ENCODE results near the gene GZMM.

Gene GZMM

GRCh38 chr19:512547-513365 lies 31.1 kb upstream of the GZMM start:
- DNase-seq, result no peak

GRCh38 chr19:513368-514165 lies 30.3 kb upstream of the GZMM start:
- DNase-seq, result no peak

DNA sequence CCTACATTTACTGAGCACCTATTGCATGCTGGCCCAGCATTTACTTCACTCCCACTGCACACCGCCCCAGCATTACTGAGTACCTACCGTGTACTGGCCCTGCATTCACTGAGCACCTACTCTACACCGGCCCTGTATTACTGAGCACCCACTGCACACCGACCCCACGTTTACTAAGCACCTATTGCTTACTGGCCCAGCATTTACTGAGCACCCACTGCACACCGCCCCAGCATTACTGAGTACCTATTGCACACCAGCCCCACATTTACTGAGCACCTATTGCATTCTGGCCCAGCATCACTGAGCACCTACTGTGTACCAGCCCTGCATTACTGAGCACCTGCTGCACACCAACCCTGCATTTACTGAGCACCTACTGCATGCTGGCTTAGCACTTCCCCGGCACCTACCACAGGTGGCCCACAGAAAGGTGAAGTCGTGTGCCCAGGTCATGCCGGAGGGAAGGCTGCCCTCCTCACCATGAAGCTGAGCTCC lies 29.6 kb upstream of the GZMM start:
- DNase-seq, result no peak

DNA sequence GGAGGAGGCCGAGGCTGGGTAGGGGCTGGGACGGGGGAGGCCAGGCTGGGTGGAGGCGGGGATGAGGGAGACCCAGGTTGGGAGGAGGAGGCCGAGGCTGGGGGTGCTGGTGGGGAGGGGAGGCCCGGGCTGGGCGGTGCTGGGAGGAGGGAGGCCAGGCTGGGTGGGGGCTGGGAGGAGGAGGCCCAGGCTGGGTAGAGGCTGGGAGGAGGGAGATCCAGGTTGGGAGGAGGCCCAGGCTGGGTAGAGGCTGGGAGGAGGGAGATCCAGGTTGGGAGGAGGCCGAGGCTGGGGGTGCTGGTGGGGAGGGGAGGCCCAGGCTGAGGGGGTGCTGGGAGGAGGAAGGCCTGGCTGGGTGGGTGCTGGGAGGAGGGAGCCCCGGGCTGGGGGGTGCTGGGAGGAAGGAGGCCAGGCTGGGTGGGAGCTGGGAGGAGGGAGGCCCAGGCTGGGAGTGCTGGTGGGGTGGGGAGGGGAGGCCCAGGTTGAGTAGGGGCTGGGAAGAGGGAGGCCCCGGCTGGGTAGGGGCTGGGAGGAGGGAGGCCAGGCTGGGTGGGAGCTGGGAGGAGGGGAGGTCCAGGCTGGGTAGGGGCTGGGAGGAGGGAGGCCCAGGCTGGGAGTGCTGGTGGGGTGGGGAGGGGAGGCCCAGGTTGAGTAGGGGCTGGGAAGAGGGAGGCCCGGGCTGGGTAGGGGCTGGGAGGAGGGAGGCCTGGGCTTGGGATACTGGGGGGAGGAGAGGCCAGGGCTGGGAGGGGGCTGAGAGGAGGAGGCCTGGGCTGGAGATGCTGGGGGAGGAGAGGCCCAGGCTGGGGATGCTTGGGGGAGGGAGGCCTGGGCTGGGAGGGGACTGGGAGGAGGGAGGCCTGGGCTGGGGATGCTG lies 25.9 kb upstream of the GZMM start:
- no peak for DNase-seq

DNA sequence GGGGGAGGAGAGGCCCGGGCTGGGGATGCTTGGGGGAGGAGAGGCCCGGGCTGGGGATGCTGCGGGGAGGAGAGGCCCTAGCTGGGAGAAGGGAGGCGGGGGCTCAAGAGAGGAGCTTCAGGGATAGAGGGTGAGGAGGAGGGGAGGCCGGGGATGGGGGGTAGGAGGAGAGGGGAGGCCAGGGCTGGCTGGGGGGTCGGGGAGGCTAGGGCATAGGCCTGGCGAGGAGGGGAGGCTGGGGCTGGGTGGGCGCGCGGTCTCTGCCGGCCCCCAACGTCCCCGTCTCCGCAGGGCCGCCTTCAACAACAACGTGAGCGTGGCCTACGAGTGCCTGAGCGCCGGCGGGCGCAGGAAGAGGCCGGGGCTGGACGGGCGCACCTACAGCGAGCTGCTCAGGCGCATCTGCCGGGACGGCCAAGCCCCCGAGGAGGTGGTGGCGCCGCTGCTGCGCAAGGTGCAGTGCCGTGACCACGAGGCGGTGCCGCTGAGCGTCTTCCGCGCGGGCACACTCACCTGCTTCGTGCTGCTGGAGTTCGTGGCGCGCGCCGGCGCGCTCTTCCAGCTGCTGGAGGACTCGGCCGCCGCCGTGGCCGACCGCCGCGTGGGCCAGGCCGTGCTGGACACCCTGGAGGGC lies 25.1 kb upstream of the GZMM start:
- DNase-seq, result no peak

GRCh38 chr19:519449-519865 lies 24.4 kb upstream of the GZMM start:
- no peak for DNase-seq

DNA sequence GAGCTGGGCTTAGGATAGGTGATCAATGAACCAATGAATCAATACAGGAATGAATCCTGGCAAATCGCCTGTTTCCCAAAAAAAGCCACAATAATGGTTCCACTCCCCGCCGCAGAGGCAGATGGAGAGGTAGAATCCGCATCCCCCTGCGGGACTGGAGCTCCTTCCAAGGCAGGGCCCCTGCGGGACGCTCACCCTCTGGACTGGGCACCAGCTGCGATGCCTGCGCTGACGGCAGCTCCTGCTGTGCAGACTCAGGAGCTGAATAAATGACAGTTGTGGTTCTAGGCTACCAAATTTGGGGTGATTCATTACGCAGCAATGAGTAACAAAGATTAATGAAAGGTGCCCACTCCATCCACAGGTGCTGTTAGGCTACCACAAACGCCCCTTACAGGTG lies 21.1 kb upstream of the GZMM start:
- DNase-seq, result no peak

DNA sequence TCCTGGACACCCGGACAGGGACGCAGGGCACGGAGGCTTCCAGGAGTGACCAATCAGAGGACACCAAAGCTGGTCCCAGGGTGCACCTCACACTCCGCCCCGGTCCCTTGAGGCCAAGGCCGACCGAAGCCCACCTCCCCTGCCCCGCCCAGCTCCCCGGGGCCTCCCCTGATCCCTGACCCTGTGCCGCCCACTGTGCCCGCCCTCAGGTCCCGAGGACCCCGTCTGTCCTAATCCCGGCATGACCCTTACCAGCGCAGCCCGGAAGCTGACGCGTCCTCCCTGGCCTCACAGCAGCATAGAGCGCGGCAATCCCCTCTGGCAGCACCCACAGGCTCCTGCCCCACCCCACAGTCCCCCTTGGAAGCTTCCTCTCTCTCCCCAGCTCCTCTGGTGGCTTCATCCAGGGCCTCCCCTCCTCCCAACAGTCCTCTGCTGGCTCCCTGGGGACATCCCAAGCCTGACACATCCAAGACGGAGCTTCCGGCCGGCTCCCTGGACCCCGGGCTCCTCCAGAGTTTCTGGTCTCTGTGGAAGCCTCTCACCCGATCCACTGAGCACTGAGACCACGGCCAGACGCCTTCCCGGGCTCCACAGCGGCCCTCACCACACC lies 19.7 kb upstream of the GZMM start:
- DNase-seq, result no peak

DNA sequence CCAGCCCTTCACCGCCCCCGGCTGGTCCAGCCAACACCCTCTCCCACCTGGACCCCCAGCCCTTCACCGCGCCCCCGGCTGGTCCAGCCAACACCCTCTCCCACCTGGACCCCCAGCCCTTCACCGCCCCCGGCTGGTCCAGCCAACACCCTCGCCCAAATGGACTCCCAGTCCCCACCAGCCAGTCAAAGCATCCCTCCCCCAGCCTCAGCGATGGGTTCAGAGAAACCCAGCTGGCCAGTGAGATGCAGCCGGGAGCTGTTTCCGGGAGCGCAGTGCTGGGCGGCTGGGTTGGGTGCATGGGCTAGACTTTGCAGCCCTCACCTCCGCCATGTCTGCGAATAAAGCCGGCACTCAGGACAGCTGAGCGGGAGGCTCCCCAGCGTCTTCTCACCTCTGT lies 18.8 kb upstream of the GZMM start:
- DNase-seq, result no peak

GRCh38 chr19:525857-526419 lies 17.9 kb upstream of the GZMM start:
- no peak for DNase-seq

GRCh38 chr19:530134-531008 lies 13.5 kb upstream of the GZMM start:
- no peak for DNase-seq

DNA sequence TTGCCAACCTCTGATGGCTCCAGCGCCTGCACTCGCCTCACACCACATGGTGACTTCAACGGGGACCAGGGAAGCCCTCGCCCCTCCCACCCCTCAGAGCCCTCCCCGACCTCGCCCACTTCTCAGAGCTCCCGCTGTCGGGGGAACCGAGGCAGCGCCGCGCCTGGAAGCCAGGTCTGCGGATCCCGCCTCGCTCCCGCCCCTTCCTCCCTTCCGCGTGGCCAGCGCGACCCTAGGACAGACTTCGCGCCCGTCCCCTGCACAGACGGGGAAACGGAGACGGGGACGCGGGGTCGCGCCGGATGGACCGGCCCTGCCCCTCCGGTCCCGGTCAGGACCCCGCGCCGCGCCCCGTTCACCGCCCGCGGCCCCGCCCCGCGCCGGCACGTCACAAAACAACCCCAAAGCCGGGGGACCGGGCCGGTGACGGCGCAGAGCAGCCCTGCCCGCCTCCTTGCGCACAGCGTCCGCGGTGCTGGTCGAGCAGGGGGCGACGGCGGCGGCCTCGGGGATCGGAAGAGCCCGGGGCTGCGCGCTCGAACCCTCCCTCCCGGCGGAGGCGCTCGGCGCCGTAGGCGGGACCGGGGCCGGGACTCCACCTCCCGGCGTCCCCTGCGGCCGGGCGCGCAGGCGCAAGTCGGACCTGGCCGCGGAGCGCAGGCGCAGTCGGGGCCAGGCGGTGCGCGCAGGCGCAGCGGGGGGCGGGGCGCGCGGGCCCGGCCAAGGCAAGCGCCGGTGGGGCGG lies 12.7 kb upstream of the GZMM start:
- peak; percentile 56 for DNase-seq

DNA sequence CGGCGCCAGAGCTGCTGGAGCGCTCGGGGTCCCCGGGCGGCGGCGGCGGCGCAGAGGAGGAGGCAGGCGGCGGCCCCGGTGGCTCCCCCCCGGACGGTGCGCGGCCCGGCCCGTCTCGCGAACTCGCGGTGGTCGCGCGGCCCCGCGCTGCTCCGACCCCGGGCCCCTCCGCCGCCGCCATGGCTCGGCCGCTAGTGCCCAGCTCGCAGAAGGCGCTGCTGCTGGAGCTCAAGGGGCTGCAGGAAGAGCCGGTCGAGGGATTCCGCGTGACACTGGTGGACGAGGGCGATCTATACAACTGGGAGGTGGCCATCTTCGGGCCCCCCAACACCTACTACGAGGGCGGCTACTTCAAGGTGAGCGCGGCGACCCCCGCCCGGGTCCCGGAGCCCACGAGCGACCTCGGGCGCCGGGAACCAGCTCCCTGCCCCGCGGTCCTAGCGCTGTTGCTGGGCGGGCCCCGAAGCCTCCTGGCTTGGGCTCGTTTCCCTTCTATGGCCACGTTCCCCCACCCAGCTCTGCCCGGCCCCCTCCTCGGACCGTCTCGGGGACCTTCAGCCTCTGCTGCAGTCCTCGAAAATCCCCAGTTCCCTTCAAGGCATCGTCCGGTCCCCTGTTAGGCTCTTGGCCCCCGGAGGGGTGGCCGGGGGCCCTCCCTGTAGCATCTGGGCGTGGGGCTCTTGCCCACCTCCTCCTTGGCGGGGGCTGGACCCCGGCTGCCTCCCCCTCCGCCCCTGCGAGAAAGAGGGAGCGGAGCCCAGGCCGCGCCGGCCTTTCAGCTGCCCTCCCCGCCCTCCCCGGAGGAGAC lies 11.9 kb upstream of the GZMM start, which contains the start of gene CDC34:
Gene CDC34 (plus strand): TSS at position 8 of the 808 bp plus-strand sequence. CDS start 172 bp downstream, at position 180.
- DNase-seq, result no peak

DNA sequence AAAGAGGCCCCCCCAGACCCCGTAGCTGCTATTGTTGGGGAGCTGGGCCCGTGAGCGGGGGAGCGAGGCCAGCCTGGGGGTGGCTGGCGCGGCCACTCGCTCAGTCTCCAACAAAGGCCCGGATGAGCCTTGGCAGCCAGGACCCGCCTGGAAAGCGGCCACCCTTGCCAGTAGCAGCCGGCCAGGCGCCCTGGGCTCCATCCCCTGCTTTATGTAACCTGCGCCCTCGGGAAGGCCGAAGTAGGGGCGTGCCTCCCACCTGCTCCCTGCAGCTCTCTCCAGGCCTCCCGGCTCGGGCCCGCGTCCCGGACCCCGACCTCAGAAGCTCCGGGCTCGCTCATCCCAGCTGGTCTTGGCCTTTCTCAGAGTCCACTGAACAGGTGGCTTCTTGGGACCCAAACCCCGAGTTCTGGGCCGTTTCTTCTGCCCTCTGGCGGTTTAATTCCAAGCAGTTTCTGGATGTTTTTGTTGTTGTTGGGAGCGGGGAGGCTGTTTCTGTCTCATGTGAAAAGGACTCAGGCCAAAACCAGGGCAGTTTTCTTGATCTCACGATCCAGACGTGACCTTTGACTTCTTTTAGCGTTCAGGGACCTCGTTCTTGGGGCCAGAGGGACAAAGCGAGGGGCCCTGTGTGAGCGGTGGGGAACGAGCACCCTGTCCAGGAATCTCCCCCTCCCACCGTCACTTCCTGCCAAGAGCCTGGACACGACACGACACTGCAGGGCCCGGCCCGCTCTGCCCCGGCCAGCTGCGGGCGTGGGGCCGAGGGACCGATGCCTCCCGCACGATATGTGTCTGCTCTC lies 11.1 kb upstream of the GZMM start:
- DNase-seq, result peak; percentile 44

- DNase-seq, result no peak
These were observed 10.3 kb upstream of the GZMM start for GRCh38 chr19:533364-534058.

- no peak for DNase-seq
These were observed 9.8 kb upstream of the GZMM start for GRCh38 chr19:534088-534487.

Data from DMS 273 treated with DMSO at 0.1 percent for 48 hours (cell line).